ENCODE results near the gene PNPLA2. TPM values are rescaled to one million over a fixed set of nuclear protein-coding genes. Genes with fewer than 3 reads are reported as not detected.

PNPLA2 gene
- total RNA-seq, 4 donors from 2014 or later, result 62.8 to 107 (median 77.6) TPM

- intact Hi-C loops (cut with DNase I), result no loop called here
- H3K9me3 ChIP-seq, result no peaks in the 10 kb centered on the region
- DNase-seq (ENCODE audit: extremely low spot score), result no peak
- TF ChIP-seq EP300 (IDR thresholded peaks at IDR 0.05), result no peak
- peak in 1 of 2 donors; percentile 24 for TF ChIP-seq POLR2AphosphoS5 (IDR thresholded peaks at IDR 0.05)
- H3K27ac ChIP-seq (replicated peaks in 1 of 4), result no peak within 1 kb of the TSS
- peaks cover 0 to 42% (median 12%) of the 10 kb centered on the region in 4 donors for H3K27me3 ChIP-seq
- peaks cover 4 to 28% (median 17%) of the 10 kb centered on the region in 4 donors for H3K4me1 ChIP-seq
- H3K4me3 ChIP-seq, result peak within 1 kb of the TSS in 3 of 4 donors; percentile 18 to 39 (median 28)
- WGBS, result no CpG with 5 or more reads among the region's 44 CpGs
- H3K36me3 ChIP-seq, result peaks cover 0 to 29% (median 26%) of the 10 kb centered on the region in 4 donors
Observed at GRCh38 chr11:789943-790342, 28.8 kb upstream of the PNPLA2 start, which contains the start of gene CEND1. CEND1 (minus strand) TSS chr11:790090; CDS start chr11:788576, 1,514 bp downstream.

GRCh38 chr11:790721-791564 lies 27.8 kb upstream of the PNPLA2 start:
- H3K27ac ChIP-seq (replicated peaks in 1 of 4), result no peak overlapping the region
- DNase-seq (ENCODE audit: extremely low spot score), result no peak
- peaks cover 14 to 38% (median 27%) of the 10 kb centered on the region in 4 donors for H3K4me1 ChIP-seq
- peaks cover 0 to 28% (median 25%) of the 10 kb centered on the region in 4 donors for H3K36me3 ChIP-seq
- H3K9me3 ChIP-seq, result no peaks in the 10 kb centered on the region
- H3K4me3 ChIP-seq, result no peak overlapping the region
- no peak for TF ChIP-seq POLR2AphosphoS5 (IDR thresholded peaks at IDR 0.05)
- intact Hi-C loops (cut with DNase I), result no loop called here
- H3K27me3 ChIP-seq, result peaks cover 0 to 42% (median 12%) of the 10 kb centered on the region in 4 donors
- WGBS, result 63% methylated on average over 4 of the region's 18 CpGs

DNA sequence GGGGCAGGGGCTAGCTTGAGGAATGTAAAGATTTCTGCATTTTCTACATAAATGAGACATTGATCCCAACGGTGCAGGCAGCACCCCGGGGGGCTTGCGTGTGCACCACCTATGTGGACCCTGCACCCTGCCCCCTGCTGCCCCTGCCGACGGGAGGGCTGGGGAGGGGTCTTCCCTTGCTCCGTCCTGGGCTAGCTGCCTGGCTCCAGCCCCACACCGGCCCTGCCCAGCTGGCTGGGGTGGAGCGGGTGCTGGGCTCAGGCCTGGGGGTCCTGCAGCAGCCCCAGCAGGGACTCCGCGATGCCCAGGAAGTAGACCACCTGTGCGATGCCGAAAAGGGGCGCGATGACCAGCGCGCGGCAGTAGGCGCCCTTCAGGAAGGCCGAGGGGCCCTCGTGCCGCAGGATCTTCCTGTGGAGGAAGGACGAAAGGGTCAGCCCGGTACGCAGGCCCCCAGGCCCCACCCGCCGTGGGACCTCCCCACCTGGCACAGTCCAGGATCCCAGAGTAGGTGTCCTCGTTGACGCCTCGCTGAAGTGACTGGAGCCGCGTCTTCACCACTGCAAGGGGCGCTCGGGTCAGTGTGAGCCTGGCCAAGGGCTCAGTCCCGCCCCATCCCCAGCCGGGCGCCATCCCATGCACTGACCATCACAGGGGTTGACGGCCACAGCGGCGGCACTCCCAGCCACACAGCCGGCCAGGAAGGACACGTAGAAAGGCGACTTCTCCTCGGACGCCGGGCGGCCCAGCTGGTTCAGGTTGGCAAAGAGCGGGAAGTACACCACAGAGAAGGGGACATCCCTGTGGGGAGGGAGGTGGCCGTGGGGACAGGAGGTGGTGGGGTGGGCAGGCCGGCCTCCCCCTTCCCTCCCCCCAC lies 26.8 kb upstream of the PNPLA2 start:
- no peak for TF ChIP-seq EP300 (IDR thresholded peaks at IDR 0.05)
- no peak for TF ChIP-seq POLR2AphosphoS5 (IDR thresholded peaks at IDR 0.05)
- no peak for TF ChIP-seq POLR2A (IDR thresholded peaks at IDR 0.05; ENCODE audit: low read depth)
- no peak for TF ChIP-seq CTCF (IDR thresholded peaks at IDR 0.05)
- no peak overlapping the region for H3K27ac ChIP-seq (replicated peaks in 1 of 4)
- no peak for DNase-seq (ENCODE audit: extremely low spot score)
- H3K4me3 ChIP-seq, result no peak overlapping the region
- WGBS, result 87% methylated on average over 23 of the region's 49 CpGs
- H3K4me1 ChIP-seq, result peaks cover 23 to 48% (median 35%) of the 10 kb centered on the region in 4 donors
- H3K9me3 ChIP-seq, result no peaks in the 10 kb centered on the region
- H3K27me3 ChIP-seq, result peaks cover 0 to 42% (median 12%) of the 10 kb centered on the region in 4 donors
- peaks cover 0 to 28% (median 25%) of the 10 kb centered on the region in 4 donors for H3K36me3 ChIP-seq
- intact Hi-C loops (cut with DNase I), result no loop called here

- Histone ChIP-seq H3K4me3 (no peak overlapping the region), H3K4me1 (peaks cover 28 to 54% (median 41%) of the 10 kb centered on the region in 4 donors), H3K27me3 (peaks cover 0 to 42% (median 12%) of the 10 kb centered on the region in 4 donors), H3K9me3 (no peaks in the 10 kb centered on the region), H3K36me3 (peaks cover 0 to 28% (median 25%) of the 10 kb centered on the region in 4 donors), H3K27ac (replicated peaks in 1 of 4) (no peak overlapping the region)
- TF ChIP-seq CTCF (IDR thresholded peaks at IDR 0.05), result no peak
- no peak for TF ChIP-seq EP300 (IDR thresholded peaks at IDR 0.05)
- no peak for TF ChIP-seq POLR2A (IDR thresholded peaks at IDR 0.05; ENCODE audit: low read depth)
- TF ChIP-seq POLR2AphosphoS5 (IDR thresholded peaks at IDR 0.05), result no peak
- 90% methylated on average over 5 of the region's 15 CpGs for WGBS
- DNase-seq (ENCODE audit: extremely low spot score), result no peak
- intact Hi-C loops (cut with DNase I), result no loop called here
Observed at GRCh38 chr11:792535-792821, 26.2 kb upstream of the PNPLA2 start.

DNA sequence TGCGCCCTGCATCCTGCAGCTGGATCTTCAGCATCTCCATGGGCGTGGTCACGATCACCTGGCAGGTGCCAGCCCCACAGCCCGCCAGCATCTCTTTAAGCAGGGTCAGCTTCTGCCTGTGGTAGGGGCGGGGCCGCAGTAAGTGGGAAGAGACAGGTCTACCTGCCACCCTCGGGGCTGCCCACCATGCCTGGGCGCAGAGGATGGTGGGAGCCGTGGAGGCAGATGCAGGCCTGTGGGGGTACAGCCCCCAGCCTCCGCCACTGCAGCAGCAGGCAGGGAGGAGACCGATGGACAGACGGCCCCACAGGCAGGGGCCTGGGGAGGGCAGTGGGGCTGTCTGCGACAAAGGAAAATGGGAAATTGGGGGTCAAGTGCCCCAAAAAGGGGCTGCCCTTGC lies 25.8 kb upstream of the PNPLA2 start:
- TF ChIP-seq POLR2AphosphoS5 (IDR thresholded peaks at IDR 0.05) (no peak), CTCF (IDR thresholded peaks at IDR 0.05) (no peak), EP300 (IDR thresholded peaks at IDR 0.05) (no peak), POLR2A (IDR thresholded peaks at IDR 0.05; ENCODE audit: low read depth) (no peak)
- WGBS, result 92% methylated on average over 12 of the region's 13 CpGs
- H3K27ac ChIP-seq (replicated peaks in 1 of 4), result no peak overlapping the region

More for the DNA sequence above, 25.8 kb upstream of the PNPLA2 start:
- Histone ChIP-seq H3K9me3 (no peaks in the 10 kb centered on the region), H3K36me3 (peaks cover 0 to 28% (median 25%) of the 10 kb centered on the region in 4 donors), H3K4me1 (peaks cover 28 to 58% (median 44%) of the 10 kb centered on the region in 4 donors), H3K27me3 (peaks cover 0 to 38% (median 12%) of the 10 kb centered on the region in 4 donors), H3K4me3 (no peak overlapping the region)
- intact Hi-C loops (cut with DNase I), result no loop called here
- DNase-seq (ENCODE audit: extremely low spot score), result no peak

Data from esophagus muscularis mucosa (tissue), 4 donors.